GM23338 (cell line): ENCODE measurements around the gene CCDC40. TPM values are rescaled to one million over a fixed set of nuclear protein-coding genes. Genes with fewer than 3 reads are reported as not detected.

ENCODE experiments used
- ATAC-seq: fragments of 200-7000 bp; cut with Tn5 transposase; 3 replicates; pipeline ENCODE4 v1.9.1; 2020
- DNase-seq: peaks from one replicate; pipeline ENCODE4 v3.0.0-alpha.2; 2015; ENCODE audit warnings: low spot score
- H2AFZ ChIP-seq: fragments of 200-600 bp; sonication (generic); 2 replicates; pipeline ENCODE4 v1.8.0; 2016; ENCODE audit warnings: antibody characterized with exemption, mild to moderate bottlenecking, moderate library complexity
- H3F3A ChIP-seq: fragments of 200-600 bp; sonication (generic); replicated peaks from 2 replicates; pipeline ENCODE4 v1.8.0; 2017; ENCODE audit warnings: antibody characterized with exemption, mixed run types, low read depth
- H3K27ac ChIP-seq: fragments of 200-600 bp; sonication (generic); 2 replicates; pipeline ENCODE4 v1.6.1; 2016; ENCODE audit warnings: low read depth
- H3K27me3 ChIP-seq: fragments of 200-600 bp; sonication (generic); 2 replicates; pipeline ENCODE4 v1.8.0; 2016; ENCODE audit warnings: mild to moderate bottlenecking, mixed run types, moderate library complexity; ENCODE audit not compliant: insufficient read depth
- H3K36me3 ChIP-seq: fragments of 200-600 bp; sonication (generic); 2 replicates; pipeline ENCODE4 v1.8.0; 2016; ENCODE audit warnings: mild to moderate bottlenecking; ENCODE audit not compliant: insufficient read depth
- H3K4me1 ChIP-seq: fragments of 200-600 bp; sonication (generic); 2 replicates; pipeline ENCODE4 v1.8.0; 2016; ENCODE audit warnings: mild to moderate bottlenecking, moderate library complexity; ENCODE audit not compliant: insufficient read depth
- H3K4me2 ChIP-seq: fragments of 200-600 bp; sonication (generic); 2 replicates; pipeline ENCODE4 v1.7.1; 2017; ENCODE audit warnings: mixed run types
- H3K4me3 ChIP-seq: fragments of 200-600 bp; sonication (generic); 2 replicates; pipeline ENCODE4 v1.6.1; 2016; ENCODE audit warnings: mixed run types
- H3K79me2 ChIP-seq: fragments of 200-600 bp; sonication (generic); replicated peaks from 2 replicates; pipeline ENCODE4 v1.8.0; 2017; ENCODE audit warnings: mild to moderate bottlenecking; ENCODE audit not compliant: insufficient read depth
- H3K9me2 ChIP-seq: fragments of 200-600 bp; sonication (generic); 2 replicates; pipeline ENCODE4 v1.8.0; 2017; ENCODE audit not compliant: insufficient read depth
- H4K20me1 ChIP-seq: fragments of 200-600 bp; sonication (generic); replicated peaks from 2 replicates; pipeline ENCODE4 v1.8.0; 2017; ENCODE audit warnings: mild to moderate bottlenecking; ENCODE audit not compliant: insufficient read depth
- H3K27ac Mint-ChIP-seq: 2 replicates; pipeline ENCODE4 v1.8.0; 2020; ENCODE audit warnings: inconsistent platforms, mild to moderate bottlenecking, moderate library complexity, mixed read lengths
- H3K27me3 Mint-ChIP-seq: 3 replicates; pipeline ENCODE4 v1.8.0; 2022; ENCODE audit warnings: low read depth, mild to moderate bottlenecking, moderate library complexity, mixed read lengths, inconsistent platforms; ENCODE audit not compliant: insufficient read depth, poor library complexity
- H3K36me3 Mint-ChIP-seq: 3 replicates; pipeline ENCODE4 v1.8.0; 2021; ENCODE audit warnings: low read depth, mild to moderate bottlenecking, inconsistent platforms, moderate library complexity, mixed read lengths
- H3K4me1 Mint-ChIP-seq: 3 replicates; pipeline ENCODE4 v1.8.0; 2020; ENCODE audit warnings: mild to moderate bottlenecking, inconsistent platforms, mixed read lengths
- H3K4me3 Mint-ChIP-seq: 3 replicates; pipeline ENCODE4 v1.8.0; 2021; ENCODE audit warnings: moderate library complexity, mild to moderate bottlenecking, inconsistent platforms, mixed read lengths
- H3K9me3 Mint-ChIP-seq: 3 replicates; pipeline ENCODE4 v1.8.0; 2020; ENCODE audit warnings: moderate library complexity, mild to moderate bottlenecking, inconsistent platforms, mixed read lengths
- NANOG ChIP-seq: IDR thresholded peaks from 2 replicates; pipeline ENCODE4 v1.6.1; 2016; ENCODE audit warnings: antibody characterized with exemption, borderline replicate concordance
- POLR2AphosphoS5 ChIP-seq: IDR thresholded peaks from 2 replicates; pipeline ENCODE4 v1.6.1; 2016; ENCODE audit warnings: antibody characterized with exemption, low read depth
- REST ChIP-seq: IDR thresholded peaks from one replicate; pipeline ENCODE4 v1.6.1; 2018; ENCODE audit warnings: antibody characterized with exemption; ENCODE audit not compliant: unreplicated experiment
- ZNF114 ChIP-seq: fragments of 250-450 bp; sonication (Bioruptor Pico); IDR thresholded peaks from 2 replicates; pipeline ENCODE4 v1.5.0; 2020; ENCODE audit warnings: mild to moderate bottlenecking, moderate library complexity
- polyA plus RNA-seq: library from polyadenylated mRNA; unstranded; fragments of >200 nt; fragmentation: Nextera tagmentation; extraction: Ambion mirVana; gene quantifications from 2 replicates; pipeline ENCODE4 v1.2.1, GENCODE V29; 2016
- total RNA-seq: library from RNA; depleted of rRNA; stranded (reverse); fragments of >200 nt; shearing (Covaris generic); gene quantifications from 2 replicates; pipeline ENCODE4 v1.2.3, GENCODE V29; 2014
- TF ChIP-seq, protein P1 (sequence below): fragments of 250-450 bp; sonication (Bioruptor Pico); IDR thresholded peaks from 2 replicates; pipeline ENCODE4 v1.5.0; 2020; ENCODE audit warnings: mild to moderate bottlenecking, moderate library complexity

CCDC40 gene
- total and polyA plus RNA-seq, 2 experiments from 2014 or later, result 7.6 to 8.1 TPM

DNA sequence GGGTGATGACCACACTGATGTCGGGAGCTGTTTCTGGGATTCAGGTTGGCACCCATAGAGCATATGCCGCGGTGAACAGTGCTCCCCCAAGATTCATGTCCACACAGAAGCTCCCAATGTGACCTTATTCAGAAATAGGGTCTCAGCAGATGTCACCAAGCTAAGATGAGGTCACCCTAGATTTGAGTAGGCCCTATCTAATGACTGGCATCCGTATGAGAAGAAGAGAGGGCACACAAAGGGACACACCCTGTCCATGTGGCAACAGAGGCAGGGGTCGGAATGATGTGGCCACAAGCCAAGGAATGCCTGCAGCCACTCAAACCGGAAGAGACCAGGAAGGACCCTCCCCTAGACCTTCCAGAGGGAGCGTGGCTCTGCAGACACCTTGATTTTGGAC is 36.3 kb upstream of the CCDC40 start (continued):
- TF ChIP-seq, protein P1, sequence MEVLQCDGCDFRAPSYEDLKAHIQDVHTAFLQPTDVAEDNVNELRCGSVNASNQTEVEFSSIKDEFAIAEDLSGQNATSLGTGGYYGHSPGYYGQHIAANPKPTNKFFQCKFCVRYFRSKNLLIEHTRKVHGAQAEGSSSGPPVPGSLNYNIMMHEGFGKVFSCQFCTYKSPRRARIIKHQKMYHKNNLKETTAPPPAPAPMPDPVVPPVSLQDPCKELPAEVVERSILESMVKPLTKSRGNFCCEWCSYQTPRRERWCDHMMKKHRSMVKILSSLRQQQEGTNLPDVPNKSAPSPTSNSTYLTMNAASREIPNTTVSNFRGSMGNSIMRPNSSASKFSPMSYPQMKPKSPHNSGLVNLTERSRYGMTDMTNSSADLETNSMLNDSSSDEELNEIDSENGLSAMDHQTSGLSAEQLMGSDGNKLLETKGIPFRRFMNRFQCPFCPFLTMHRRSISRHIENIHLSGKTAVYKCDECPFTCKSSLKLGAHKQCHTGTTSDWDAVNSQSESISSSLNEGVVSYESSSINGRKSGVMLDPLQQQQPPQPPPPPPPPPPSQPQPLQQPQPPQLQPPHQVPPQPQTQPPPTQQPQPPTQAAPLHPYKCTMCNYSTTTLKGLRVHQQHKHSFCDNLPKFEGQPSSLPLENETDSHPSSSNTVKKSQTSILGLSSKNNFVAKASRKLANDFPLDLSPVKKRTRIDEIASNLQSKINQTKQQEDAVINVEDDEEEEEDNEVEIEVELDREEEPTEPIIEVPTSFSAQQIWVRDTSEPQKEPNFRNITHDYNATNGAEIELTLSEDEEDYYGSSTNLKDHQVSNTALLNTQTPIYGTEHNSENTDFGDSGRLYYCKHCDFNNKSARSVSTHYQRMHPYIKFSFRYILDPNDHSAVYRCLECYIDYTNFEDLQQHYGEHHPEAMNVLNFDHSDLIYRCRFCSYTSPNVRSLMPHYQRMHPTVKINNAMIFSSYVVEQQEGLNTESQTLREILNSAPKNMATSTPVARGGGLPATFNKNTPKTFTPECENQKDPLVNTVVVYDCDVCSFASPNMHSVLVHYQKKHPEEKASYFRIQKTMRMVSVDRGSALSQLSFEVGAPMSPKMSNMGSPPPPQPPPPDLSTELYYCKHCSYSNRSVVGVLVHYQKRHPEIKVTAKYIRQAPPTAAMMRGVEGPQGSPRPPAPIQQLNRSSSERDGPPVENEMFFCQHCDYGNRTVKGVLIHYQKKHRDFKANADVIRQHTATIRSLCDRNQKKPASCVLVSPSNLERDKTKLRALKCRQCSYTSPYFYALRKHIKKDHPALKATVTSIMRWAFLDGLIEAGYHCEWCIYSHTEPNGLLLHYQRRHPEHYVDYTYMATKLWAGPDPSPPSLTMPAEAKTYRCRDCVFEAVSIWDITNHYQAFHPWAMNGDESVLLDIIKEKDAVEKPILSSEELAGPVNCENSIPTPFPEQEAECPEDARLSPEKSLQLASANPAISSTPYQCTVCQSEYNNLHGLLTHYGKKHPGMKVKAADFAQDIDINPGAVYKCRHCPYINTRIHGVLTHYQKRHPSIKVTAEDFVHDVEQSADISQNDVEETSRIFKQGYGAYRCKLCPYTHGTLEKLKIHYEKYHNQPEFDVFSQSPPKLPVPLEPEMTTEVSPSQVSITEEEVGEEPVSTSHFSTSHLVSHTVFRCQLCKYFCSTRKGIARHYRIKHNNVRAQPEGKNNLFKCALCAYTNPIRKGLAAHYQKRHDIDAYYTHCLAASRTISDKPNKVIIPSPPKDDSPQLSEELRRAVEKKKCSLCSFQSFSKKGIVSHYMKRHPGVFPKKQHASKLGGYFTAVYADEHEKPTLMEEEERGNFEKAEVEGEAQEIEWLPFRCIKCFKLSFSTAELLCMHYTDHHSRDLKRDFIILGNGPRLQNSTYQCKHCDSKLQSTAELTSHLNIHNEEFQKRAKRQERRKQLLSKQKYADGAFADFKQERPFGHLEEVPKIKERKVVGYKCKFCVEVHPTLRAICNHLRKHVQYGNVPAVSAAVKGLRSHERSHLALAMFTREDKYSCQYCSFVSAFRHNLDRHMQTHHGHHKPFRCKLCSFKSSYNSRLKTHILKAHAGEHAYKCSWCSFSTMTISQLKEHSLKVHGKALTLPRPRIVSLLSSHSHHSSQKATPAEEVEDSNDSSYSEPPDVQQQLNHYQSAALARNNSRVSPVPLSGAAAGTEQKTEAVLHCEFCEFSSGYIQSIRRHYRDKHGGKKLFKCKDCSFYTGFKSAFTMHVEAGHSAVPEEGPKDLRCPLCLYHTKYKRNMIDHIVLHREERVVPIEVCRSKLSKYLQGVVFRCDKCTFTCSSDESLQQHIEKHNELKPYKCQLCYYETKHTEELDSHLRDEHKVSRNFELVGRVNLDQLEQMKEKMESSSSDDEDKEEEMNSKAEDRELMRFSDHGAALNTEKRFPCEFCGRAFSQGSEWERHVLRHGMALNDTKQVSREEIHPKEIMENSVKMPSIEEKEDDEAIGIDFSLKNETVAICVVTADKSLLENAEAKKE, result no peak
- TF ChIP-seq ZNF114 (no peak), REST (no peak)

- no peaks in the 10 kb centered on the region for H3K27me3 ChIP-seq
- Mint-ChIP-seq H3K36me3 (peaks cover 32% of the 10 kb centered on the region), H3K27me3 (peaks cover 8% of the 10 kb centered on the region), H3K4me1 (peaks cover 14% of the 10 kb centered on the region), H3K9me3 (no peaks in the 10 kb centered on the region), H3K4me3 (no peak overlapping the region), H3K27ac (no peak overlapping the region)
- no peaks in the 10 kb centered on the region for H3K9me2 ChIP-seq
- no peak overlapping the region for H3K4me3 ChIP-seq
- peaks cover 6% of the 10 kb centered on the region for H4K20me1 ChIP-seq
- no peak overlapping the region for H3K4me2 ChIP-seq
- no peak overlapping the region for H2AFZ ChIP-seq
- DNase-seq (no peak), ATAC-seq (no peak)
- no peak overlapping the region for H3K27ac ChIP-seq
- peaks cover 25% of the 10 kb centered on the region for H3K79me2 ChIP-seq
- H3K36me3 ChIP-seq, result peaks cover 4% of the 10 kb centered on the region; the same call in 1 of the 2 replicates
- H3K4me1 ChIP-seq, result peaks cover 8% of the 10 kb centered on the region
- H3F3A ChIP-seq, result no peaks in the 10 kb centered on the region
- TF ChIP-seq POLR2AphosphoS5, result no peak
- no peak for TF ChIP-seq NANOG
- TF ChIP-seq, protein P1, result no peak
Observed at GRCh38 chr17:80000981-80001775, 35.3 kb upstream of the CCDC40 start.
